Adrenal gland (tissue), 12 donors: ENCODE data around the gene FOXG1. TPM values are rescaled to one million over a fixed set of nuclear protein-coding genes. Genes with fewer than 3 reads are reported as not detected.

Experiments
- DNase-seq, 7 donors: peaks; one replicate each; pipeline ENCODE4 v3.0.0-alpha.2; 2019 to 2020
- H3K27ac ChIP-seq, 5 donors: fragments of 200-600 bp; sonication (generic) in 4 of 5; 1 replicate in 3 of 5; 2 replicates in 2 of 5; pipeline versions ENCODE4 v1.5.1 to v1.8.0; 2016 to 2020; ENCODE audit warnings: mild to moderate bottlenecking in 1 of 5
- H3K27me3 ChIP-seq: fragments of 200-600 bp; 2 replicates; pipeline ENCODE4 v1.8.0; 2021
- H3K36me3 ChIP-seq, 2 donors: fragments of 200-600 bp; replicated peaks in 1 of 2; 1 replicate in 1 of 2; 2 replicates in 1 of 2; pipeline versions ENCODE4 v1.5.1 to v1.8.0; 2018 to 2022
- H3K4me1 ChIP-seq, 2 donors: fragments of 200-600 bp; replicated peaks in 1 of 2; 1 replicate in 1 of 2; 2 replicates in 1 of 2; pipeline versions ENCODE4 v1.5.1 to v1.8.0; 2018 to 2021
- H3K4me3 ChIP-seq, 4 donors: fragments of 200-600 bp; sonication (generic) in 3 of 4; one replicate each; pipeline ENCODE4 v1.5.1; 2016 to 2018
- H3K9me3 ChIP-seq, 3 donors: fragments of 200-600 bp; sonication (generic) in 1 of 3; replicated peaks in 1 of 3; 1 replicate in 2 of 3; 2 replicates in 1 of 3; pipeline versions ENCODE4 v1.5.1 to v1.8.0; 2016 to 2021
- POLR2A ChIP-seq, 2 donors: fragments of 450-650 bp; IDR thresholded peaks; one replicate each; pipeline ENCODE4 v1.6.1; 2017; ENCODE audit warnings: antibody characterized with exemption in 2 of 2, mild to moderate bottlenecking in 2 of 2, moderate library complexity in 1 of 2
- WGBS, 4 donors: extraction: QIAGEN DNeasy Blood & Tissue Kit in 2 of 4; methylation state at CpG; one replicate each; pipeline versions ENCODE4 v1.1.5 to v1.1.7; 2013 to 2017; 5-methylcytosine and 5-hydroxymethylcytosine counted together
- intact Hi-C, 2 donors: fragments of 100-400 bp; cut with DNase I; formaldehyde crosslinking; loops; one replicate each; pipeline versions ENCODE4 v1.14.1 to v1.15.0; 2022 to 2023
- polyA plus RNA-seq, 3 donors: library from polyadenylated mRNA; stranded (reverse); fragments of 200-250 nt in 2 of 3; fragments of 350-450 nt in 1 of 3; fragmentation: Illumina TruSeq in 1 of 3; extraction: RNeasy Lipid Tissue Mini Kit (QIAGEN cat#74804) in 1 of 3; gene quantifications; one replicate each; pipeline ENCODE4 v1.2.3, GENCODE V29; 2013 to 2014
- total RNA-seq, 9 donors: library from RNA; depleted of rRNA in 4 of 9; stranded (reverse); fragments of >200 nt in 4 of 9; fragments of 120-200 nt in 1 of 9; fragmentation: NEBNext Ultra II Directional in 1 of 9; extraction: Animal tissue kit (Norgen Biotek cat#: 25700) in 1 of 9; gene quantifications; one replicate each; pipeline versions ENCODE4 v1.1.0 to v1.2.4, GENCODE V29; 2013 to 2023
- TF ChIP-seq, protein P1 (sequence below), 6 experiments: fragments of 450-650 bp in 4 of 6; fragments of 200-600 bp in 2 of 6; sonication (generic) in 1 of 6; IDR thresholded peaks; 1 replicate in 5 of 6; 2 replicates in 1 of 6; pipeline versions ENCODE4 v1.5.1 to v1.8.0; 2016 to 2021; ENCODE audit warnings: antibody characterized with exemption in 6 of 6, mild to moderate bottlenecking in 2 of 6, moderate library complexity in 1 of 6
- donor health status: healthy with polysubstance abuse.
- donor health status: Bipolar disorder and iron deficiency.
- donor health status: DM: yes; HTN: yes; CAD: no.
- donor health status: DM: no; HTN: no; CAD: no.
- donor health status: DM: no; HTN: no; CAD: no.
- donor health status: DM: yes; HTN: yes; CAD: no.

The FOXG1 gene
- total and polyA plus RNA-seq, 12 donors, result 0.07 to 0.10 (median 0.08) TPM; not detected in 8

DNA sequence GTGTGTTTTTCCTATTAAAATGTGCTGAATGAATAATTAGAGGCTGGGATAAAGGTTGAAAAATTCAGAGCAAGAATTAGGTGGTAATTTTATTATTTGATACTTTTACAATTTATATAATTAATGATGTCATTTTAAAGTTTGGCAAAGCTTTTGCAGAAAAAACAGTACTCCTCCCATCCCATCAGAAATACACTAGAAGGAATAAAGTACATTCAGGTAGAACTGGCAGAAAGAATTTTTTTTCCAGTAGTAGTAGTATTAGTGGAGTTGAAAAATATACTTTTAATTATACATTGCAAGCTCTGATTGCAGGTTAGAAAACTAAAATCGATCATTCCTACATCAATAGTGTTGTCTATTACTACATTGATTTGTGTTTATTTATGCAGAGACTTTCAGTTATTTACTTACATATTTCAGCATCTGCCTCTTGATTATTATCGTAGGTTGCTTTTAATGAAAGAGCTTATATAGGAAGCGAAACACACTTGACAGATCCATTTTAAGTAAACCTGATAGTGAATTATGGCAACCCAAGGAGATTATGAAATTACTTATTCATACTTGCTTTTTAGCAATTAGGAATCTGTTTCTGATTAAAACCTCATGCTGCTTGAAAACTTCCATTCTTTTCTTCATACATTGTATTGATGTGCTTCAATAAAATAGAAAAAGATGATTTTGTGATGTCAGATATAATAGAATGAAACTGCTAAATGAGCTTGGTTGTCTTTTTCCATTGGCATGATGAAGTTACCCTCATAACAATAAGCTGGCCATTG lies 10.1 kb downstream of the FOXG1 start:
- intact Hi-C loops, result no loop called here

DNA sequence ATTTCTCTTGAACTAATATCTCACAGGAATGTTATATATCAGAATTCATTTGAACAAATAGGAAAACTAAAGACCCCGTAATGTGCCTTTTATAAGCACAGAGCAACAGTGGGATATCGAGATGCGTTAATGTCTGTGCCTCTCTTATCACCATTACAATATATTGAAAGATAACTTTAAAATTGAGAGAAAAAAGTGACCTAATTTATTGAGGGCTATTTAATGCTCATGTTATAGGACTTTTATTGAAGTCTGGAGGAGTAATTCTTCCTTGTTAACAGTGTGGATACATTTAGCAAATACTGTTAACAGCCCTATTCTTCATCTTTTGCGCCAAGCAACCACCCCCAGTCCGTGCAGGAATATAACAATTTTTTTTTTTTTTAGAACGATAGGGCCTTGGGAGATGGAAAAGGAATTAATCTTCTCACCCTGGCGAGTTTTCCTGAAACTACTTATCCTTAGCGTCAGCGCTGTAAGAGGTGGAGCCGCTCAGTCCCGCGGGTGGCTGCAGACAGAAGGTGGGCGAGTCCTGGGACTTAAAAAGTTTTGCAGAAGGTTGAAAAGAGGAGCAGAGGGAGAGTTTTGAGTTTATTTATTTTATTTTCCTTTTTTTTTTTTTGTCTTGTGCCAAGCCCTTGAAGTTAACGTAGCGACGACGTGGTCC lies 11.0 kb downstream of the FOXG1 start:
- peaks cover 83% of the 10 kb centered on the region for H3K27me3 ChIP-seq
- intact Hi-C loops, result no loop called here
- H3K4me1 ChIP-seq, result no peaks in the 10 kb centered on the region
- TF ChIP-seq, protein P1, sequence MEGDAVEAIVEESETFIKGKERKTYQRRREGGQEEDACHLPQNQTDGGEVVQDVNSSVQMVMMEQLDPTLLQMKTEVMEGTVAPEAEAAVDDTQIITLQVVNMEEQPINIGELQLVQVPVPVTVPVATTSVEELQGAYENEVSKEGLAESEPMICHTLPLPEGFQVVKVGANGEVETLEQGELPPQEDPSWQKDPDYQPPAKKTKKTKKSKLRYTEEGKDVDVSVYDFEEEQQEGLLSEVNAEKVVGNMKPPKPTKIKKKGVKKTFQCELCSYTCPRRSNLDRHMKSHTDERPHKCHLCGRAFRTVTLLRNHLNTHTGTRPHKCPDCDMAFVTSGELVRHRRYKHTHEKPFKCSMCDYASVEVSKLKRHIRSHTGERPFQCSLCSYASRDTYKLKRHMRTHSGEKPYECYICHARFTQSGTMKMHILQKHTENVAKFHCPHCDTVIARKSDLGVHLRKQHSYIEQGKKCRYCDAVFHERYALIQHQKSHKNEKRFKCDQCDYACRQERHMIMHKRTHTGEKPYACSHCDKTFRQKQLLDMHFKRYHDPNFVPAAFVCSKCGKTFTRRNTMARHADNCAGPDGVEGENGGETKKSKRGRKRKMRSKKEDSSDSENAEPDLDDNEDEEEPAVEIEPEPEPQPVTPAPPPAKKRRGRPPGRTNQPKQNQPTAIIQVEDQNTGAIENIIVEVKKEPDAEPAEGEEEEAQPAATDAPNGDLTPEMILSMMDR (IDR thresholded peaks at IDR 0.05), result no peak
- no peak for TF ChIP-seq POLR2A (IDR thresholded peaks at IDR 0.05)
- H3K9me3 ChIP-seq, result no peaks in the 10 kb centered on the region
- no peak overlapping the region for H3K4me3 ChIP-seq
- no peak for DNase-seq
- WGBS, 4 donors, result 8 to 12% (median 10%) methylated on average over 17 of the region's 17 CpGs
- H3K27ac ChIP-seq, result no peak overlapping the region
- no peaks in the 10 kb centered on the region for H3K36me3 ChIP-seq

More for the DNA sequence above, 10.1 kb downstream of the FOXG1 start:
- Histone ChIP-seq H3K36me3 (no peaks in the 10 kb centered on the region), H3K4me3 (no peak overlapping the region), H3K9me3 (no peaks in the 10 kb centered on the region), H3K27me3 (peaks cover 85% of the 10 kb centered on the region), H3K4me1 (no peaks in the 10 kb centered on the region), H3K27ac (no peak overlapping the region)
- DNase-seq, result no peak
- TF ChIP-seq, protein P1 (IDR thresholded peaks at IDR 0.05), result no peak
- TF ChIP-seq POLR2A (IDR thresholded peaks at IDR 0.05), result no peak
- WGBS, 4 donors, result 19 to 33% (median 23%) methylated on average over 3 of the region's 3 CpGs

DNA sequence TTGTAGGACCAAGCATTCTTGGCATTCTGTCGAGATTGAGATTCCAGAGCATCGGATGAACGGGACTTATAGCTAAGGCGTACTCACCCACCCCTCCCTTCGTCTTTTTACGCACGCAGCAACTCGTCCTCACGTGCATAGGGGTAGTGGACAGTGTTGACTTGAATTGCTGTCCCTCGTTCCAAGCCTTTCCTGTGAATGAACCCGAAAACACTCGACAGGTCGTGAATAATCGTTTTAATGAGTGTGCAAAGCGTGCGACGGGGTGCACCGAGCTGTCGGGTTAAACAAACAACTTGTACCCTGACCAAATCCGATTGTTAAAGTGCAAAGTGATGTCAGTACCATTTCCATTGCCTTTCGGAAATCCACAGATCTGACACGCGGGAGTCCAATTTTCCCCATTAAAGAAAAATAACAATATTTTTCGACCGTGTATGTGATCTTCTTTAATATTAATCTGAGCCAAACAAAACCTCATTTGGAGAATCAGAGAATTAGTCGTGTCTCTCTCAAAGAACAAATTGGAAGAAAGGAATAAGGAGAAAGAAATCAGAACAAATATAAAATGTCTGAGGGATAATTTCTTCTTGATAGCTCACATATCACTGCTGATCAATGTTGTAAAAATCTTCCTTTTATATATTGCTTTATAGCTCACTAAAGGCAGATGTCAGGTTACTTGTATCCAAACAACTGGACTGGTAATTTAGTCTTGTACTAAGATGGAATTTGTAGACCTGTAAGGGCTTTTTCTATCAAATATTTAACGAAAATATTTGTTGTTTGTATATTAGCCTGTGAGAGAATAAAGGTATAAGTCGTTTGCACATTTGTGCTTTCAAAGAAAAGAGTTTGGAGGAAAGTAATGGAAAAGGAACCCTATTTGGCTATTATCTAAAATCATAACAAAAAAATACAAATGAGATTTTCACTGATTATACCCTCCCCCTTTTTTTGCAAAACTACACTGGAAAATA lies 11.8 kb downstream of the FOXG1 start:
- H3K9me3 ChIP-seq, result no peaks in the 10 kb centered on the region
- H3K27ac ChIP-seq, result no peak overlapping the region
- no peak overlapping the region for H3K4me3 ChIP-seq
- H3K4me1 ChIP-seq, result no peaks in the 10 kb centered on the region
- intact Hi-C loops, result no loop called here
- peaks cover 76% of the 10 kb centered on the region for H3K27me3 ChIP-seq
- WGBS, 4 donors, result 4 to 7% (median 5%) methylated on average over 28 of the region's 28 CpGs
- TF ChIP-seq, protein P1 (IDR thresholded peaks at IDR 0.05), result no peak
- TF ChIP-seq POLR2A (IDR thresholded peaks at IDR 0.05), result no peak
- DNase-seq, result no peak
- no peaks in the 10 kb centered on the region for H3K36me3 ChIP-seq

DNA sequence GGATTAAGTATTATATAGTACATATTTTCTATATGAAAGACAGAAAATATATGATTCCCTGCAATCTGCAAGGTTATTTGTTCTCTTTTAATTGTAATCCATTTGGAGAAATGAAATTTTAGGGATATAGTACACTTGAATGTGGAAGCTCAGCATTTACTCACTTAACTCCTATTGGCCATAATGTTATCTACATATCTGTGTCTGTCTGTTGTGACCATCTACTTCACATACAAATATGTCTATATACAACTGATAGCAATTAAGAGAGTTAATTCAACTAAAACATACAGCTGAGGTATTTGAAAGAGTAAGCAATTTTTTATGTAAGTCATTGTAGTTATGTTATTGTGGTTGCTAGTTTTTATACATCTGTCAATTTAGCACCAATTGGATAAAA lies 12.9 kb downstream of the FOXG1 start:
- intact Hi-C loops, result no loop called here
- Histone ChIP-seq H3K27me3 (peaks cover 76% of the 10 kb centered on the region), H3K36me3 (no peaks in the 10 kb centered on the region), H3K27ac (no peak overlapping the region), H3K4me3 (no peak overlapping the region), H3K9me3 (no peaks in the 10 kb centered on the region), H3K4me1 (no peaks in the 10 kb centered on the region)
- no peak for DNase-seq
- TF ChIP-seq, protein P1 (IDR thresholded peaks at IDR 0.05), result no peak
- TF ChIP-seq POLR2A (IDR thresholded peaks at IDR 0.05), result no peak
